Esophagus muscularis mucosa (tissue), 4 donors: ENCODE data around the gene GSTM5.

Experiments
- EP300 ChIP-seq: sonication (generic); formaldehyde crosslinking; IDR thresholded peaks from one replicate; pipeline ENCODE4 v1.6.1; 2017; ENCODE audit warnings: antibody characterized with exemption
- POLR2A ChIP-seq: fragments of 450-650 bp; IDR thresholded peaks from one replicate; pipeline ENCODE4 v1.6.1; 2017; ENCODE audit warnings: antibody characterized with exemption, moderate library complexity, mild to moderate bottlenecking, low read depth
- TF ChIP-seq, protein P1 (sequence below), 3 experiments: fragments of 200-600 bp in 2 of 3; fragments of 450-650 bp in 1 of 3; sonication (generic) in 2 of 3; IDR thresholded peaks; one replicate each; pipeline ENCODE4 v1.5.1; 2017 to 2019; ENCODE audit warnings: antibody characterized with exemption in 3 of 3, mild to moderate bottlenecking in 2 of 3, moderate library complexity in 1 of 3

DNA sequence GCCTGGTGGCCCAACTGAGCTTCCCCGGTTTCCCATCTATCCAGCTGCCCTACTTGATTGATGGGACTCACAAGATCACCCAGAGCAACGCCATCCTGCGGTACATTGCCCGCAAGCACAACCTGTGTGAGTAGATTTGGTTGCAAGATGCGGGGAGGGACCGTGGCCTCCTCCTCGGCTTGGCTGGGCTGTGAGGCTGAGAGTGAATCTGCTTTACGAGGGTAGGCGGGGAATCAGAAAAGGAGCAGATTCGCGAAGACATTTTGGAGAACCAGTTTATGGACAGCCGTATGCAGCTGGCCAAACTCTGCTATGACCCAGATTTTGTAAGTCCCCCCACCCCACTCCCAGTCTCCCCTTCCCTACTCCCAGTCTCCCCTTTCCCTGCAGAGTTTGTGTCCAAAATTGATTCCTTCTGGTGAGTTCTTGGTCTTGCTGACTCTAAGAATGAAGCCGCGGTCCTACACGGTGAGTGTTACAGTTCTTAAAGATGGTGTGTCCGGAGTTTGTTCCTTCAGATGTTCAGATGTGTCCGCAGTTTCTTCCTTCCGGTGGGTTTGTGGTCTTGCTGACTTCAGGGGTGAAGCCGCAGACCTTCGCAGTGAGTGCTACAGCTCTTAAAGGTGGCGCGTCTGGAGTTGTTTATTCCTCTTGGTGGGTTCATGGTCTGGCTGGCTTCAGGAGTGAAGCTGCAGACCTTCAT lies 42.7 kb upstream of the GSTM5 start:
- TF ChIP-seq, protein P1, sequence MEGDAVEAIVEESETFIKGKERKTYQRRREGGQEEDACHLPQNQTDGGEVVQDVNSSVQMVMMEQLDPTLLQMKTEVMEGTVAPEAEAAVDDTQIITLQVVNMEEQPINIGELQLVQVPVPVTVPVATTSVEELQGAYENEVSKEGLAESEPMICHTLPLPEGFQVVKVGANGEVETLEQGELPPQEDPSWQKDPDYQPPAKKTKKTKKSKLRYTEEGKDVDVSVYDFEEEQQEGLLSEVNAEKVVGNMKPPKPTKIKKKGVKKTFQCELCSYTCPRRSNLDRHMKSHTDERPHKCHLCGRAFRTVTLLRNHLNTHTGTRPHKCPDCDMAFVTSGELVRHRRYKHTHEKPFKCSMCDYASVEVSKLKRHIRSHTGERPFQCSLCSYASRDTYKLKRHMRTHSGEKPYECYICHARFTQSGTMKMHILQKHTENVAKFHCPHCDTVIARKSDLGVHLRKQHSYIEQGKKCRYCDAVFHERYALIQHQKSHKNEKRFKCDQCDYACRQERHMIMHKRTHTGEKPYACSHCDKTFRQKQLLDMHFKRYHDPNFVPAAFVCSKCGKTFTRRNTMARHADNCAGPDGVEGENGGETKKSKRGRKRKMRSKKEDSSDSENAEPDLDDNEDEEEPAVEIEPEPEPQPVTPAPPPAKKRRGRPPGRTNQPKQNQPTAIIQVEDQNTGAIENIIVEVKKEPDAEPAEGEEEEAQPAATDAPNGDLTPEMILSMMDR (IDR thresholded peaks at IDR 0.05), result no peak
- no peak for TF ChIP-seq POLR2A
- no peak for TF ChIP-seq EP300
